GM12873 (cell line): ENCODE measurements around the gene PDE1A.

ENCODE experiments used
- TF ChIP-seq, protein P1 (sequence below): IDR thresholded peaks from 2 replicates; pipeline ENCODE4 v1.5.1; 2012; ENCODE audit warnings: low read depth, mild to moderate bottlenecking, moderate library complexity, low read length, control low read depth; ENCODE audit not compliant: insufficient read depth; ENCODE audit errors: missing control alignments

The PDE1A gene

DNA sequence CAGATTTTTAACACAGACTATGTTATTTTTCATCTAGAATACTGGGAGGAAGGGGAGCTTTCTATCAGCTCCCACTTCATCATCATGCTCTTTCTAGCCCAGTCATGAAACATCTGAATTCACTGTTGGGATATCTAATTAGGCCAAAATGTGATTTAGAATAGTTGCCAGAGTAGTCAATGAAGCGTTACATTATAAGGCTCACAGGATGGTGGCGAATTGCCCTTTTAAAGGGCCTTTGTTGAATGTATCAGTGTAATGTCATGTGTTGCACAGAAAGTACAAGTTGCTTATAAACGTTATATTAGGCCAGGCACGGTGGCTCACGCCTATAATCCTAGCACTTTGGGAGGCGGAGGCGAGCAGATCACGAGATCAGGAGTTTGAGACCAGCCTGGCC lies 45.6 kb downstream of the PDE1A start:
- TF ChIP-seq, protein P1, sequence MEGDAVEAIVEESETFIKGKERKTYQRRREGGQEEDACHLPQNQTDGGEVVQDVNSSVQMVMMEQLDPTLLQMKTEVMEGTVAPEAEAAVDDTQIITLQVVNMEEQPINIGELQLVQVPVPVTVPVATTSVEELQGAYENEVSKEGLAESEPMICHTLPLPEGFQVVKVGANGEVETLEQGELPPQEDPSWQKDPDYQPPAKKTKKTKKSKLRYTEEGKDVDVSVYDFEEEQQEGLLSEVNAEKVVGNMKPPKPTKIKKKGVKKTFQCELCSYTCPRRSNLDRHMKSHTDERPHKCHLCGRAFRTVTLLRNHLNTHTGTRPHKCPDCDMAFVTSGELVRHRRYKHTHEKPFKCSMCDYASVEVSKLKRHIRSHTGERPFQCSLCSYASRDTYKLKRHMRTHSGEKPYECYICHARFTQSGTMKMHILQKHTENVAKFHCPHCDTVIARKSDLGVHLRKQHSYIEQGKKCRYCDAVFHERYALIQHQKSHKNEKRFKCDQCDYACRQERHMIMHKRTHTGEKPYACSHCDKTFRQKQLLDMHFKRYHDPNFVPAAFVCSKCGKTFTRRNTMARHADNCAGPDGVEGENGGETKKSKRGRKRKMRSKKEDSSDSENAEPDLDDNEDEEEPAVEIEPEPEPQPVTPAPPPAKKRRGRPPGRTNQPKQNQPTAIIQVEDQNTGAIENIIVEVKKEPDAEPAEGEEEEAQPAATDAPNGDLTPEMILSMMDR, result no peak

DNA sequence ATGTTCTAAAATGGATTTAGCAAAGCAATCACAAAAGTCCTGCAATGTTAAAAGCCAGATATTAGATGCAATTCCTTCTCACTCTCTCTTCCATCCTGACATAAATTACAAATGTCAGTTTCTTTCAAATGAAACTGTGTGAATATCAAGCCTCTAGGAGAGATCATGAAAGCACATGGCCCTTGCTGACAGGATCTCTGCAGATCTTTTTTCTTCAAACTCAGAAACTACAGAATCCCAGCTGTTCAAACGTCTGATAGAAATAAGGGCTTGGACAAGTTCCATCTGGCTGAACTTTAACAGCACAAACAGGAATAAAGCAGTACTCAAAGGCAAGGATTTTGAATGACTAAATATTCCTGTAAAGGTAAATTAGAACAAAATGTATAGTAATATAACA lies 47.6 kb downstream of the PDE1A start:
- TF ChIP-seq, protein P1, result no peak

DNA sequence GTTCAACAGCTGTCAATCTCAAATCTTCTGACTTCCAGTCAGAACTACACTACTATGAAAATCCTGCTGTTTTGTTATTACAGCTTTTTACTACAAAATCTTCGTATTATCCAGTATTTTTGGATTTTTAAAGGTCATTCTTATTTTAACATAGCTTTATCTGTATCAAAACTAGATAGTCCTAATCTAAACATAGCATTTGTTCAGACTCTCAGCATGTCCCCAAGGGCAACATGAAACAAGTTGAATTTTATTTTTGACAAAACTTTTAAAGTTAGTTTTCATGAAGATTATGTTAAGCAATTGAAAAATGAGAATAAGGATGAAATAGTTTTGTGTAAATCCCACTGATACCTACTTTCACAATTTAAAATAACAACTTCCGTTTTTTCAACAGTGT lies 48.1 kb downstream of the PDE1A start:
- TF ChIP-seq, protein P1, result no peak

DNA sequence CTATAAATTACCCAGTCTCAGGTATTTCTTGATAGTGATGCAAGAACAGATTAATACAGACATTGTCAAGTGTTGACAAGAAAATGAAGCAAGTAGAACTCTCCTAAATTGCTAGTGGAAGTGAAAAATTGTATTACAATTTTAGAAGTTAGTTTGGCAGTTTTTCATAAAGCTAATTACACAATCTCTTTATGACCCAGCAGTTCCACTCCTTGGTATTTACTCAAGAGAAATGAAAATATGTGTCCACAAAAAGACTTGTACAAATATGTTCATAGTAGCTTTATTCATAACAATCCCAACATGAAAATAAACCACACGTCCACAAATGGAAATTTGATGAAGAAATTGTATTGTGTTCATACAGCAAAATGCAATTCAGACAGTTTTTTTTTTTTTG lies 49.4 kb downstream of the PDE1A start:
- TF ChIP-seq, protein P1, result no peak

DNA sequence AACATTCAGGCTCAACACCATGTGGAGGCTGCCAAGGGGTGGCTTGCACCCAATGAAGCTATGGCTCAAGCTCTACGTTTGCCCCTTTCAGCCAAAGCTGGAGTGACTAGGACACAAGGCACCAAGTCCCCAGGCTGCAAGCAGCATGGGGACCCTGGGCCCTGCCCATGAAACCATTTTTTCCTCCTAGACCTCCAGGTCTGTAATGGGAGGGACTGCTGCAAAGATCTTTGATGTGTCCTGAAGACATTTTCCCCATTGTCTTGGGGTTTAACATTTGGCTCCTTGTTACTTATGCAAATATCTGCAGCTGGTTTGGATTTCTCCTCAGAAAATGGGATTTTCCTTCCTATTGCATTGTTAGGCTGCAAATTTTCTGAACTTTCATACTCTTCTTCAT lies 51.0 kb downstream of the PDE1A start:
- TF ChIP-seq, protein P1, result no peak

DNA sequence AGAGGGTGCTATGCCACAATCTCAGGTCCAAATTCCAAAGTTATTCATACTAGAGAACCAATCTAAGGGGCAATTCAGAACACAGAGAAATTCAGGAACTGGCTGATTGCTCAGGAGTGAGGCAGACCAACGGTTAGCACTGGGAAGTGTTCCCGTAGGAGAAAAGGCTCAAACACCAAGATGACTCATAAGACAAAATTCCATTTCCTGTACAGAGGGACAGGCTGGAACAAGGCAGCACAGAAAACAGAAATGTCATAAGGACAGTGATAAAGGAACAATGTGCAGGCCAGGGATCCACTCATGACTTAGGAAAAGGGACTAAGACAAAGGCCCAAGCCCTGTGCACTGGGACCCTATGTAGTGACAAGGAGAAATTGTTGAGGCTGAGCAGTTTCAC lies 54.2 kb downstream of the PDE1A start:
- TF ChIP-seq, protein P1, result no peak

DNA sequence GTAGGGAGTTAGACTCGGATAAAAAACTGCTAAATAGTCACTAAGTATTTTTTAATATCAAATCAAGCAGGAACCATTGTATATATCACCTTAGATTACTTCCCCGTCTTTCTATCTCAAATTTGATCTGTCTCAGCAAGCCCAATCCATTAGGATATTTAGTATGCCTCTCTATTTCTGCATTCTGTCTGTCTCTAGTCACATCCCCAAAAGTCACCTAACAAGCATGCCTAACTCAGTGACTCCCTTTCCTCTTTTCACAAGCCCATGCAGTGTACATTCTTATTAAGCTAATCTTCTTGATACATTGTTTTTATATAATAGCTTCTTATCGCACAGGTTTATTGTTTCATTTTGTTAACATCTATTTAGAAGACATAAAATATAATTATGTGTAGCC lies 57.8 kb downstream of the PDE1A start:
- TF ChIP-seq, protein P1, result no peak
